NCI-H2196 (cell line): ENCODE data around the gene PTPRR.

ENCODE experiments used
- DNase-seq: peaks from one replicate; lab custom pipeline; 2025; ENCODE audit not compliant: unreplicated experiment; lab: John Stamatoyannopoulos, UW

PTPRR gene

GRCh38 chr12:70609739-70610491 is 310.6 kb downstream of the PTPRR start:
- no peak for DNase-seq

DNA sequence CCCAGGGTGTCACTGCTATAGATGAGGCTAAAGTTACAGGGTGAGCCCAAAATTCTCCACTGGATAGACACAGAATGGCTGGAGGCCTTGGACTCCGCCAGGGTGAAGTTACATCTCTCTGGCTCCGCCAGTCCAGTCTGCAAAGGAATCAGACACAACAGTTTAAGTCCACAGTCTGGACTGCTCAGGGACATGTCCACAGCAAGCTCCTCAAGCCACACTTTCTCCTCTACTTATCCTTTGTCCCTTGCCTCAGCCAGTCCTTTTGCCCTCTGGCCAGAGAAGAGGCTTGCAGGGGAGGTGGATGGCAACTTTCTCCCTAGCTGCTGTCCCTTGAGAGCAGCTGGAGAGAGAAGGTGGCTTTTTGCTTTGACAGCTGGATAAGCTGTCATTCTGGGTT is 311.3 kb downstream of the PTPRR start:
- no peak for DNase-seq

- no peak for DNase-seq
Measured at GRCh38 chr12:70608184-70608583, 312.4 kb downstream of the PTPRR start.

- DNase-seq: no peak
Measured at GRCh38 chr12:70607107-70607506, 313.4 kb downstream of the PTPRR start.

GRCh38 chr12:70605976-70606375 is 314.6 kb downstream of the PTPRR start:
- no peak for DNase-seq

- no peak for DNase-seq
Measured at GRCh38 chr12:70604662-70605061, 315.9 kb downstream of the PTPRR start.

GRCh38 chr12:70603044-70603443 is 317.5 kb downstream of the PTPRR start:
- no peak for DNase-seq

DNA sequence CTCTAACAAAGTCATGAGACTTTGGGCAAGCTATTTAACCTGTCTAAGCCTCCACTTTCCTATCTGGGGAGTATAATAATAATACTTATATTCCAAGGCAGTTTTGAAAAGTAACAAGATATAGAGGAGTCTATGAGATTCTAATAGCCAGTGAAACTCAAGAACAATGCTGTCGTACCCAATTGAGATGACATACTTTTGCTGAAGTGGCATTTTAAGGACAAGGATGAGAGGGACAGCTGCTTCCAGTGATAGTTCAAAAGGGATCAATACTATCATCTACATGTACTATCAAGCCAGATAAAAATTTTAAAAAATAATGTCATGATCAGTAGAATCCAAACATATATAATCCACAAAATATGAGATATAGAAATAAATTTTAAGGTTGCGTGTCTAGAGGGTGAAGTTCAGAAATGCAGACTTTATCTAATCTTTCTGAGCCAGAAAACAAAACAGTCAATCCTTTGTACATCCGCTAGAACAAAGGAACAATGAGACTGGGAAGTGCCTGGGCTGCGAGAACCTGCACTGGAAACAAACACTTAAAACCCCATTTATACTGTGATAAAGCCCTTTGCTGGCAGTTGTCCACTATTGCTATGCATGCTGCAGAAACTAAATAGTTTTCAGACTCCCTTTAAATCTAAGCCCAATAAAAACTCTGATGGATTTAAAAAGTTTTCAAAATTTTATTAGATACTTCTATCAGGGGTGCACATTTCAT is 321.9 kb downstream of the PTPRR start:
- no peak for DNase-seq

GRCh38 chr12:70592664-70593063 is 327.9 kb downstream of the PTPRR start:
- DNase-seq: no peak

GRCh38 chr12:70590549-70591226 is 329.9 kb downstream of the PTPRR start:
- no peak for DNase-seq

GRCh38 chr12:70590051-70590450 is 330.5 kb downstream of the PTPRR start:
- peak; percentile 32 for DNase-seq
